NB4 (cell line): ENCODE measurements around the gene NTRK2.
"Not testable (repeated sequence)": the region's sequence is repeated elsewhere in the genome, so short reads cannot be mapped to it uniquely, and the experiment has no call there.

Experiments
- DNase-seq: peaks from one replicate; pipeline ENCODE4 v3.0.0; 2010; ENCODE audit warnings: low read depth
- H3K4me3 ChIP-seq: one replicate; pipeline ENCODE4 v1.5.1; 2011; ENCODE audit warnings: mild to moderate bottlenecking, low read depth, low read length, moderate library complexity
- MYC ChIP-seq: IDR thresholded peaks from 2 replicates; pipeline ENCODE4 v1.6.1; 2011; ENCODE audit warnings: low read depth, low read length
- POLR2A ChIP-seq: IDR thresholded peaks from 2 replicates; pipeline ENCODE4 v1.6.1; 2011; ENCODE audit warnings: mild to moderate bottlenecking; ENCODE audit not compliant: insufficient read length; ENCODE audit errors: extremely low read depth
- TF ChIP-seq, protein P1 (sequence below): IDR thresholded peaks from one replicate; pipeline ENCODE4 v1.5.1; 2012; ENCODE audit warnings: low read depth, low read length

The NTRK2 gene

GRCh38 chr9:85067792-85068191, 398.3 kb downstream of the NTRK2 start:
- TF ChIP-seq MYC: no peak
- no peak for TF ChIP-seq POLR2A
- TF ChIP-seq, protein P1, sequence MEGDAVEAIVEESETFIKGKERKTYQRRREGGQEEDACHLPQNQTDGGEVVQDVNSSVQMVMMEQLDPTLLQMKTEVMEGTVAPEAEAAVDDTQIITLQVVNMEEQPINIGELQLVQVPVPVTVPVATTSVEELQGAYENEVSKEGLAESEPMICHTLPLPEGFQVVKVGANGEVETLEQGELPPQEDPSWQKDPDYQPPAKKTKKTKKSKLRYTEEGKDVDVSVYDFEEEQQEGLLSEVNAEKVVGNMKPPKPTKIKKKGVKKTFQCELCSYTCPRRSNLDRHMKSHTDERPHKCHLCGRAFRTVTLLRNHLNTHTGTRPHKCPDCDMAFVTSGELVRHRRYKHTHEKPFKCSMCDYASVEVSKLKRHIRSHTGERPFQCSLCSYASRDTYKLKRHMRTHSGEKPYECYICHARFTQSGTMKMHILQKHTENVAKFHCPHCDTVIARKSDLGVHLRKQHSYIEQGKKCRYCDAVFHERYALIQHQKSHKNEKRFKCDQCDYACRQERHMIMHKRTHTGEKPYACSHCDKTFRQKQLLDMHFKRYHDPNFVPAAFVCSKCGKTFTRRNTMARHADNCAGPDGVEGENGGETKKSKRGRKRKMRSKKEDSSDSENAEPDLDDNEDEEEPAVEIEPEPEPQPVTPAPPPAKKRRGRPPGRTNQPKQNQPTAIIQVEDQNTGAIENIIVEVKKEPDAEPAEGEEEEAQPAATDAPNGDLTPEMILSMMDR: no peak
- no peak for DNase-seq
- no peak overlapping the region for H3K4me3 ChIP-seq

DNA sequence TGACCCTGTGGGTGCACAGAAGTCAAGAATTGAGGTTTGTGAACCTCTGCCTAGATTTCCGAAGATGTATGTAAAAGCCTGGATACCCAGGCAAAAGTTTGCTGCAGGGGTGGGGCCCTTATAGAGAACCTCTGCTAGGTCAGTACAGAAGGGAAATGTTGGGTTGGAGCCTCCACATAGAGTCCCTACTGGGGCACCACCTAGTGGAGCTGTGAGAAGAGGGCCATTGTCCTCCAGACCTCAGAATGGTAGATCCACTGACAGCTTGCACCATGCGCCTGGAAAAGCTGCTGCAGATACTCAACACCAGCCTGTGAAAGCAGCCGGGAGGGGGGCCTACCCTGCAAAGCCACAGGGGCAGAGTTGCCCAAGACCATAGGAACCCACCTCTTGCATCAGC, 399.9 kb downstream of the NTRK2 start:
- not testable (repeated sequence) for DNase-seq, H3K4me3 ChIP-seq
